GM23248 (cell line): Measurements from ENCODE around the gene TRIM9. TPM values are rescaled to one million over a fixed set of nuclear protein-coding genes. Genes with fewer than 3 reads are reported as not detected.
"Not testable (repeated sequence)": the region's sequence is repeated elsewhere in the genome, so short reads cannot be mapped to it uniquely, and the experiment has no call there.

ENCODE experiments used
- DNase-seq: peaks from one replicate; pipeline ENCODE4 v3.0.0-alpha.2; 2015
- H2AFZ ChIP-seq: fragments of 200-600 bp; sonication (generic); 2 replicates; pipeline ENCODE4 v1.6.1; 2016; ENCODE audit warnings: antibody characterized with exemption
- H3F3A ChIP-seq: fragments of 200-600 bp; sonication (generic); 2 replicates; pipeline ENCODE4 v1.6.1; 2016; ENCODE audit warnings: mild to moderate bottlenecking, antibody characterized with exemption, mixed run types; ENCODE audit not compliant: insufficient read depth
- H3K27ac ChIP-seq: fragments of 200-600 bp; sonication (generic); 2 replicates; pipeline ENCODE4 v1.5.1; 2016; ENCODE audit warnings: mild to moderate bottlenecking
- H3K27me3 ChIP-seq: fragments of 200-600 bp; sonication (generic); replicated peaks from 2 replicates; pipeline ENCODE4 v1.6.1; 2016; ENCODE audit warnings: mild to moderate bottlenecking; ENCODE audit not compliant: insufficient read depth
- H3K36me3 ChIP-seq: fragments of 200-600 bp; sonication (generic); 2 replicates; pipeline ENCODE4 v1.6.1; 2016; ENCODE audit warnings: low read depth, mild to moderate bottlenecking
- H3K4me1 ChIP-seq: fragments of 200-600 bp; sonication (generic); 2 replicates; pipeline ENCODE4 v1.6.1; 2016; ENCODE audit warnings: mild to moderate bottlenecking; ENCODE audit not compliant: insufficient read depth
- H3K4me2 ChIP-seq: fragments of 200-600 bp; sonication (generic); one replicate; pipeline ENCODE4 v1.6.1; 2016; ENCODE audit warnings: mild to moderate bottlenecking; ENCODE audit not compliant: unreplicated experiment
- H3K4me3 ChIP-seq: fragments of 200-600 bp; sonication (generic); 2 replicates; pipeline ENCODE4 v1.5.1; 2016; ENCODE audit warnings: mild to moderate bottlenecking
- H3K79me2 ChIP-seq: fragments of 200-600 bp; sonication (generic); 2 replicates; pipeline ENCODE4 v1.6.1; 2016; ENCODE audit warnings: mild to moderate bottlenecking; ENCODE audit not compliant: insufficient read depth
- H3K9ac ChIP-seq: fragments of 200-600 bp; sonication (generic); 2 replicates; pipeline ENCODE4 v1.6.1; 2016; ENCODE audit warnings: mild to moderate bottlenecking
- H3K9me2 ChIP-seq: fragments of 200-600 bp; sonication (generic); 2 replicates; pipeline ENCODE4 v1.6.1; 2016; ENCODE audit warnings: mixed run types, mild to moderate bottlenecking, moderate library complexity; ENCODE audit not compliant: insufficient read depth
- H3K9me3 ChIP-seq: fragments of 200-600 bp; sonication (generic); one replicate; pipeline ENCODE4 v1.6.1; 2017; ENCODE audit warnings: low read depth
- H4K20me1 ChIP-seq: fragments of 200-600 bp; sonication (generic); 2 replicates; pipeline ENCODE4 v1.6.0; 2016; ENCODE audit not compliant: insufficient read depth
- EZH2 ChIP-seq: fragments of 200-600 bp; sonication (generic); IDR thresholded peaks from 2 replicates; pipeline ENCODE4 v1.6.1; 2018; ENCODE audit warnings: antibody characterized with exemption, mild to moderate bottlenecking; ENCODE audit not compliant: insufficient read depth, poor library complexity, severe bottlenecking
- EZH2phosphoT487 ChIP-seq: fragments of 200-600 bp; sonication (generic); IDR thresholded peaks from 2 replicates; pipeline ENCODE4 v1.6.1; 2018; ENCODE audit warnings: antibody characterized with exemption, moderate library complexity, mild to moderate bottlenecking, low read depth; ENCODE audit not compliant: insufficient read depth
- WGBS, 2 experiments: methylation state at CpG; one replicate each; pipeline ENCODE4 v1.1.6; 2015 to 2017; ENCODE audit warnings: low lambda C conversion rate in 2 of 2, low coverage in 1 of 2; ENCODE audit errors: missing lambda C conversion rate in 2 of 2; 5-methylcytosine and 5-hydroxymethylcytosine counted together
- in situ Hi-C: fragments of 300-500 bp; cut with MboI; formaldehyde crosslinking; loops from 2 replicates; pipeline ENCODE4 v1.15.0; 2020
- polyA plus RNA-seq: library from polyadenylated mRNA; unstranded; fragments of >200 nt; fragmentation: Nextera tagmentation; extraction: Ambion mirVana; gene quantifications from 2 replicates; pipeline ENCODE4 v1.2.1, GENCODE V29; 2016
- total RNA-seq: library from RNA; depleted of rRNA; stranded (reverse); fragments of >200 nt; shearing (Covaris generic); gene quantifications from 2 replicates; pipeline ENCODE4 v1.2.3, GENCODE V29; 2014

Gene TRIM9
- total and polyA plus RNA-seq, 2 experiments from 2014 or later = 0.25 to 0.32 TPM

DNA sequence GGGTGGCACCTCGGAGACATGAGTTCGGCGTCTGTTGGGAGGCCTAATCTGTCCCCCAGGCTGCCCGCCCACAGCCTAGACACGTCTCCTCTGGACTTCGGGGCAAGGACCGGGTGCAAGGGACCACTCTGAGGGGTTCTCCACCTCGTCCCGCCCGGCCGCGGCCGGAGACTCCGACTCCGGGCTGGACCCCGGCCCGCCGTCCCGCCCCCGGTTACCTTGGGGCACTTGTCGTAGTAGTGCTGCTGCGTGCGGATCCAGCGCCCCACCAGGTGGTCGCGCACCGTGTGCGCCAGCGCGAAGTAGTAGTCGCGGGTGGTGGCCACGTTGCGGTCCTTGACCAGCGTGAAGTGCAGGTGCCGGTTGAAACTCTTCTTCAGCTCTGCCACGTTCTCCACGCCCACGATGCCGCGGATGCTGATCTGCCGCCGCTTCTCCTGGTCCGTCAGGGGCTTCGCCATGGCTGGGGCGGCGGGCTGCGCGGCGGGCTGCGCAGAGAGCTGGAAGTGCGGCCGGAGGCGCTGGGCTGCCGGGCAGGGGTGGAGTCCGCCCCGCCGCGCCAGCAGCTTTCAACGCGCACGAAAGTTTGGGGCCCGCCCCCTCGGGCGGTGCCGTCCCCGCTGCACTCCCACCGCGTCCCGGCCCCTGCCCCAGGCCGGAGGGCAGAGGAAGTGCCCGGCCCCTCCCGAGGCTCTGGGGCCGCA, 150.8 kb downstream of the TRIM9 start, which contains the start of gene PYGL:
PYGL (minus strand) TSS at position 541 of the 704 bp plus-strand sequence; CDS start at position 461, 80 bp downstream.
- Histone ChIP-seq H3K27ac (peak within 1 kb of the TSS; percentile 35), H3K4me1 (peaks cover 15% of the 10 kb centered on the region; the same call in 1 of the 2 replicates), H3K9me2 (no peaks in the 10 kb centered on the region), H2AFZ (peak within 1 kb of the TSS; percentile 91), H3K79me2 (no peaks in the 10 kb centered on the region), H3K4me2 (peak within 1 kb of the TSS; percentile 88), H3K9me3 (no peaks in the 10 kb centered on the region), H3K27me3 (no peaks in the 10 kb centered on the region), H3F3A (peaks cover 25% of the 10 kb centered on the region; the same call in 1 of the 2 replicates), H3K36me3 (no peaks in the 10 kb centered on the region), H3K9ac (peak within 1 kb of the TSS; percentile 80), H3K4me3 (peak within 1 kb of the TSS; percentile 78), H4K20me1 (no peaks in the 10 kb centered on the region)
- in situ Hi-C loops = no loop called here
- peak; percentile 88 for DNase-seq
- no peak for TF ChIP-seq EZH2phosphoT487
- WGBS, 2 experiments = 2% methylated on average over 43 to 45 of the region's 74 CpGs

DNA sequence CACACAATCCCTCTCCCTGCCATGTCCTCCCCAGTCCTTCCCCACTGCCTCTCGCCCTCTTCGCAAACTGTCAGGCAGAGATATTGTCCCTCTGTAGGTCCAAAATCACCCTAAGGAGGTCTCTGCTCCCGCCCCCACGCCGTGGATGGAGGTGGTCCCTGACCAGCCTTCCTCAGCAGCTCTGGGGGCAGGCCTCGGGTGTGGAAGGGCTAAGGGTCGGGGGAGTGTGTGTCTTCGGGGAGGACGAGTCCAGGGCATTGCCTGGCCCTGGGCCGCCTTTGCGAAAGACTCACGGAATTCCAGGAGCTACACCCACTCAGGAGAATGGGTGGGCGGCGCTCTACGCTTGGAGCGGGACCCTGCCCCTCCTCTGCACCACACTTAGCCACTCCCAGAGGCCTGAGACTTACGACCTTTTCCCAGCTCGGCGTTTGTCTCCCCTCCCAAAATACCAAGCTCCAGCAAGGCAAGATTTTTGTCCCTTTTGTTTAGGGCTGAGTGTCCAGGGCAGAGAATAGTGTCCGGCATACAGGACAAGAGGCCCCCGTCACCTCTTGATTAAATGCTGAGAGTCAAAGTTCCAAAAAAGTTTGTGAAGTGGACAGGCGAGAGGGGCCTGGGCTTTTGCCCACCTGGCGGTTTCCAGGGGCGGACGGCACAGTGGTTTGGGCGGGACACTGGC, 151.5 kb downstream of the TRIM9 start:
- no peak for TF ChIP-seq EZH2
- TF ChIP-seq EZH2phosphoT487 = no peak
- in situ Hi-C loops = no loop called here
- DNase-seq = peak; percentile 54

DNA sequence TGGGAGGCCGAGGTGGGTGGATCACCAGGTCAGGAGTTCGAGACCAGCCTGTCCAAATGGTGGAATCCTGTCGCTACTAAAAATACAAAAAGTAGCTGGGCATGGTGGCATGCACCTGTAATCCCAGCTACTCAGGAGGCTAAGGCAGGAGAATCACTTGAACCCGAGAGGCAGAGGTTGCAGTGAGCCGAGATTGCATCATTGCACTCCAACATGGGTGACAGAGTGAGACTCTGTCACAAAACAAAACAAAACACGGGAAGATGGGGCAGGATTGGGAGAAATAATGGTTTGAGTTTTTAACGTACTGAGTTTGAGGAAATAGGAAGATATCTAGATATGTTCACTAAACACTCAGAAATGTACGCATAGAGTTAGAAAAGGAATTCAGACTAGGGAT, 153.3 kb downstream of the TRIM9 start:
- H3K4me2 ChIP-seq, H3K36me3 ChIP-seq, H3K9ac ChIP-seq, H3K27ac ChIP-seq, H3K4me3 ChIP-seq, H3K9me3 ChIP-seq, H3K79me2 ChIP-seq, DNase-seq, H2AFZ ChIP-seq, in situ Hi-C loops, H4K20me1 ChIP-seq, H3K27me3 ChIP-seq, H3K9me2 ChIP-seq: not testable (repeated sequence)
- Histone ChIP-seq H3F3A (peaks cover 30% of the 10 kb centered on the region), H3K4me1 (peaks cover 27% of the 10 kb centered on the region)
- 90 to 97% methylated on average over 8 of the region's 8 CpGs for WGBS, 2 experiments

More for the DNA sequence above, 151.5 kb downstream of the TRIM9 start:
- Histone ChIP-seq H2AFZ (peak overlapping the region; percentile 91), H3K4me1 (peaks cover 15% of the 10 kb centered on the region; the same call in 1 of the 2 replicates), H3F3A (peaks cover 25% of the 10 kb centered on the region; the same call in 1 of the 2 replicates), H3K9me2 (no peaks in the 10 kb centered on the region), H4K20me1 (no peaks in the 10 kb centered on the region), H3K79me2 (no peaks in the 10 kb centered on the region), H3K4me3 (peak overlapping the region; percentile 78), H3K27me3 (no peaks in the 10 kb centered on the region), H3K9ac (peak overlapping the region; percentile 80), H3K27ac (no peak overlapping the region), H3K36me3 (no peaks in the 10 kb centered on the region), H3K4me2 (peak overlapping the region; percentile 88), H3K9me3 (no peaks in the 10 kb centered on the region)
- WGBS, 2 experiments = 8 to 9% methylated on average over 26 of the region's 26 CpGs

DNA sequence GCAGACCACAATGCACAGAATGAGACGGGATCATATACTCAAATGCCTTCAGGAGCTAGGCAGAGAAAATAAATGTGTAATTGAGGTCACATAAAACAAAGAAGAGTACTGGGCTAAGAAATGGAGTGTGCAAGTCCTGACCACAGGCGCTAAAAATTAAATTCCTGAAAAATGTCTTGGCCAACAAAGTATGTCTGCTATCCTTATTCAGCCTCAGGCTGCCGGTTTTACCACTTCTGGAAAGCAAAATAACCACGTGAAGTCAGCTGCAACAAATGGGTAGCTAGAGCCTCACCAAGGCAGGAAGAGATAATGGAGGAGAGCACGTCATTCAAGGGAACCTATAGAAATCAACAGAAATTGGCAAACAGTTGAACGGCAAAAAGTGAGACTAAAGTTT, 153.8 kb downstream of the TRIM9 start:
- Histone ChIP-seq H2AFZ (no peak overlapping the region), H3K4me2 (no peak overlapping the region), H3K4me3 (no peak overlapping the region), H3K27me3 (no peaks in the 10 kb centered on the region), H3K9me3 (no peaks in the 10 kb centered on the region), H3K9me2 (no peaks in the 10 kb centered on the region), H3K27ac (no peak overlapping the region), H3K36me3 (no peaks in the 10 kb centered on the region), H3K9ac (no peak overlapping the region), H4K20me1 (no peaks in the 10 kb centered on the region), H3F3A (peaks cover 35% of the 10 kb centered on the region), H3K79me2 (no peaks in the 10 kb centered on the region), H3K4me1 (peaks cover 32% of the 10 kb centered on the region)
- in situ Hi-C loops = no loop called here
- peak; percentile 55 for DNase-seq
- TF ChIP-seq EZH2 (no peak), EZH2phosphoT487 (no peak)
- WGBS, 2 experiments = 82 to 83% methylated on average over 6 of the region's 6 CpGs
